ENCODE results near the gene MBOAT1.

The MBOAT1 gene

GRCh38 chr6:20233007-20233730 is 20.9 kb upstream of the MBOAT1 start:
- no peak for DNase-seq

GRCh38 chr6:20232188-20232587 is 19.9 kb upstream of the MBOAT1 start:
- no peak for DNase-seq

- no peak for DNase-seq
Observed at GRCh38 chr6:20230401-20231119, 18.3 kb upstream of the MBOAT1 start.

GRCh38 chr6:20229881-20230280 is 17.6 kb upstream of the MBOAT1 start:
- DNase-seq = no peak

GRCh38 chr6:20227350-20227749 is 15.1 kb upstream of the MBOAT1 start:
- DNase-seq = no peak

GRCh38 chr6:20223141-20223540 is 10.9 kb upstream of the MBOAT1 start:
- no peak for DNase-seq

- DNase-seq = no peak
Observed at GRCh38 chr6:20221421-20221820, 9.2 kb upstream of the MBOAT1 start.

GRCh38 chr6:20220359-20220758 is 8.1 kb upstream of the MBOAT1 start:
- no peak for DNase-seq

- no peak for DNase-seq
Observed at GRCh38 chr6:20217891-20218290, 5.6 kb upstream of the MBOAT1 start.

GRCh38 chr6:20217324-20217855 is 5.1 kb upstream of the MBOAT1 start:
- DNase-seq = no peak

- DNase-seq = no peak
Observed at GRCh38 chr6:20215310-20215709, 3.0 kb upstream of the MBOAT1 start.

- peak; percentile 43 for DNase-seq
Observed at GRCh38 chr6:20213271-20213798, 1.1 kb upstream of the MBOAT1 start.

- peak; percentile 46 for DNase-seq
Observed at GRCh38 chr6:20211941-20212391, 303 bp downstream of the MBOAT1 start.

GRCh38 chr6:20211037-20211940 is 980 bp downstream of the MBOAT1 start:
- DNase-seq = no peak

- no peak for DNase-seq
Observed at GRCh38 chr6:20210158-20210557, 2.1 kb downstream of the MBOAT1 start.

- DNase-seq = peak; percentile 54
Observed at GRCh38 chr6:20208687-20209378, 3.4 kb downstream of the MBOAT1 start.

GRCh38 chr6:20207088-20207418 is 5.2 kb downstream of the MBOAT1 start:
- DNase-seq = no peak

- DNase-seq = no peak
Observed at GRCh38 chr6:20205722-20206161, 6.5 kb downstream of the MBOAT1 start.

- no peak for DNase-seq
Observed at GRCh38 chr6:20204512-20204894, 7.8 kb downstream of the MBOAT1 start.

- no peak for DNase-seq
Observed at GRCh38 chr6:20203561-20204511, 8.4 kb downstream of the MBOAT1 start.

- DNase-seq = no peak
Observed at GRCh38 chr6:20202699-20203302, 9.5 kb downstream of the MBOAT1 start.
